IMR-90 (cell line): ENCODE data around the gene ADAMTSL5. TPM values are rescaled to one million over a fixed set of nuclear protein-coding genes. Genes with fewer than 3 reads are reported as not detected.

ENCODE experiments used
- ATAC-seq: fragments of 200-7000 bp; cut with Tn5 transposase; 2 replicates; pipeline ENCODE4 v1.9.1; 2020; ENCODE audit warnings: low read depth, mild to moderate bottlenecking, moderate library complexity
- BruUV-seq: library from RNA; stranded (reverse); fragments of 400-500 nt; replicated peaks from 2 replicates; lab custom pipeline; 2021; lab: Mats Ljungman, UMichigan
- CTCF ChIA-PET: fragments of 300-600 bp; formaldehyde crosslinking; extraction: SDS; loops from one replicate; lab custom pipeline; 2021; ENCODE audit warnings: antibody characterized with exemption; lab: Yijun Ruan, JAX
- POLR2A ChIA-PET: fragments of 300-600 bp; sonication (Branson Sonifier 250); formaldehyde crosslinking; loops from one replicate; lab custom pipeline; 2022; ENCODE audit warnings: antibody characterized with exemption; ENCODE audit not compliant: unreplicated experiment; lab: Charles Lee
- DNase-seq: peaks from one replicate; pipeline ENCODE4 v3.0.0; 2013
- H2AFZ ChIP-seq: replicated peaks from 2 replicates; pipeline ENCODE3; 2013; ENCODE audit warnings: low read length, mild to moderate bottlenecking; ENCODE audit not compliant: poor library complexity
- H2AK5ac ChIP-seq: 2 replicates; pipeline ENCODE4 v1.6.1; 2013; ENCODE audit warnings: low read depth, low read length, inconsistent platforms
- H2AK9ac ChIP-seq: replicated peaks from 2 replicates; pipeline ENCODE3; 2013; ENCODE audit warnings: mild to moderate bottlenecking, low read depth, low read length, moderate library complexity; ENCODE audit not compliant: poor library complexity
- H2BK120ac ChIP-seq: 2 replicates; pipeline ENCODE4 v1.6.1; 2013; ENCODE audit warnings: low read depth, low read length, inconsistent platforms
- H2BK15ac ChIP-seq: 3 replicates; pipeline ENCODE4 v1.6.1; 2013; ENCODE audit warnings: low read depth, low read length, inconsistent platforms
- H2BK20ac ChIP-seq: 2 replicates; pipeline ENCODE4 v1.6.1; 2013; ENCODE audit warnings: low read depth, mild to moderate bottlenecking, inconsistent platforms, low read length, moderate library complexity
- H2BK5ac ChIP-seq: 2 replicates; pipeline ENCODE4 v1.6.1; 2013; ENCODE audit warnings: mild to moderate bottlenecking, low read depth, low read length, inconsistent platforms; ENCODE audit not compliant: poor library complexity, severe bottlenecking
- H3K14ac ChIP-seq: replicated peaks from 2 replicates; pipeline ENCODE4 v1.6.1; 2013; ENCODE audit warnings: low read depth, low read length, inconsistent platforms
- H3K18ac ChIP-seq: 2 replicates; pipeline ENCODE4 v1.6.1; 2013; ENCODE audit warnings: low read depth, low read length, control low read depth
- H3K23ac ChIP-seq: 2 replicates; pipeline ENCODE4 v1.6.1; 2013; ENCODE audit warnings: low read depth, low read length, inconsistent platforms
- H3K27ac ChIP-seq: 2 replicates; pipeline ENCODE4 v1.5.1; 2013; ENCODE audit warnings: mild to moderate bottlenecking, control low read depth, low read length; ENCODE audit not compliant: insufficient read depth
- H3K27me3 ChIP-seq: 2 replicates; pipeline ENCODE4 v1.6.1; 2013; ENCODE audit warnings: low read length; ENCODE audit not compliant: control insufficient read depth, insufficient read depth
- H3K36me3 ChIP-seq: 2 replicates; pipeline ENCODE4 v1.6.1; 2013; ENCODE audit warnings: low read length, mixed read lengths; ENCODE audit not compliant: control insufficient read depth, insufficient read depth
- H3K4ac ChIP-seq: 2 replicates; pipeline ENCODE4 v1.6.1; 2013; ENCODE audit warnings: low read depth, low read length, inconsistent platforms
- H3K4me1 ChIP-seq: 2 replicates; pipeline ENCODE4 v1.6.1; 2013; ENCODE audit warnings: low read length, mixed read lengths; ENCODE audit not compliant: control insufficient read depth, insufficient read depth
- H3K4me2 ChIP-seq: 2 replicates; pipeline ENCODE4 v1.6.1; 2013; ENCODE audit warnings: low read depth, mild to moderate bottlenecking, control low read depth, low read length, moderate library complexity
- H3K4me3 ChIP-seq: 2 replicates; pipeline ENCODE4 v1.5.1; 2013; ENCODE audit warnings: low read depth, mild to moderate bottlenecking, control low read depth, low read length, moderate library complexity; ENCODE audit not compliant: insufficient read depth
- H3K56ac ChIP-seq: 2 replicates; pipeline ENCODE4 v1.6.1; 2013; ENCODE audit warnings: low read length, inconsistent platforms; ENCODE audit not compliant: insufficient read depth; ENCODE audit errors: extremely low read depth
- H3K79me1 ChIP-seq, 2 experiments: 2 replicates each; pipeline ENCODE4 v1.6.1; 2013; ENCODE audit warnings: low read length in 2 of 2, inconsistent platforms in 1 of 2, low read depth in 1 of 2
- H3K9ac ChIP-seq: 2 replicates; pipeline ENCODE4 v1.6.1; 2013; ENCODE audit warnings: low read depth, low read length, control low read depth
- H3K9me1 ChIP-seq: 2 replicates; pipeline ENCODE4 v1.6.1; 2013; ENCODE audit warnings: low read length, inconsistent platforms; ENCODE audit not compliant: insufficient read depth
- H3K9me3 ChIP-seq: 2 replicates; pipeline ENCODE4 v1.6.1; 2013; ENCODE audit warnings: low read length; ENCODE audit not compliant: control insufficient read depth, insufficient read depth
- H4K20me1 ChIP-seq: 2 replicates; pipeline ENCODE4 v1.6.1; 2013; ENCODE audit warnings: low read length, inconsistent platforms; ENCODE audit not compliant: insufficient read depth
- H4K5ac ChIP-seq: 2 replicates; pipeline ENCODE4 v1.6.1; 2013; ENCODE audit warnings: mild to moderate bottlenecking, low read depth, low read length, control low read depth
- H4K8ac ChIP-seq, 2 experiments: 2 replicates each; pipeline ENCODE4 v1.6.1; 2013; ENCODE audit warnings: low read depth in 2 of 2, low read length in 2 of 2, control low read depth in 1 of 2, inconsistent platforms in 1 of 2
- H4K91ac ChIP-seq: 2 replicates; pipeline ENCODE4 v1.6.1; 2013; ENCODE audit warnings: low read depth, low read length, inconsistent platforms; ENCODE audit not compliant: insufficient read depth
- BHLHE40 ChIP-seq: fragments of 150-350 bp; IDR thresholded peaks from 2 replicates; pipeline ENCODE4 v1.6.1; 2016; ENCODE audit warnings: mild to moderate bottlenecking, low read depth, low read length
- FOS ChIP-seq: fragments of 150-350 bp; IDR thresholded peaks from 2 replicates; pipeline ENCODE4 v1.6.1; 2016; ENCODE audit warnings: low read depth, low read length
- MAFK ChIP-seq: IDR thresholded peaks from 2 replicates; pipeline ENCODE4 v1.6.1; 2012; ENCODE audit warnings: low read depth, low read length, improper control_type of control experiment
- MAZ ChIP-seq: IDR thresholded peaks from 2 replicates; pipeline ENCODE4 v1.6.1; 2012; ENCODE audit warnings: low read depth, mild to moderate bottlenecking, low read length, improper control_type of control experiment, moderate library complexity, borderline replicate concordance
- NFE2L2 ChIP-seq: fragments of 150-350 bp; IDR thresholded peaks from 2 replicates; pipeline ENCODE4 v1.6.1; 2016; ENCODE audit warnings: low read depth, mild to moderate bottlenecking, low read length
- POLR2A ChIP-seq: IDR thresholded peaks from 2 replicates; pipeline ENCODE4 v1.6.1; 2012; ENCODE audit warnings: mild to moderate bottlenecking, low read depth, low read length
- RCOR1 ChIP-seq: IDR thresholded peaks from 2 replicates; pipeline ENCODE4 v1.6.1; 2012; ENCODE audit warnings: mild to moderate bottlenecking, low read length, improper control_type of control experiment; ENCODE audit not compliant: insufficient replicate concordance
- RFX5 ChIP-seq: IDR thresholded peaks from 2 replicates; pipeline ENCODE4 v1.8.0; 2012; ENCODE audit warnings: low read depth, mild to moderate bottlenecking, low read length, moderate library complexity
- WGBS, 2 experiments: methylation state at CpG; one replicate each; pipeline versions ENCODE4 v1.1.5 to v1.1.7; 2013; ENCODE audit warnings: missing lambda C conversion rate in 2 of 2; ENCODE audit not compliant: insufficient read length in 1 of 2; ENCODE audit errors: extremely low coverage in 2 of 2; 5-methylcytosine and 5-hydroxymethylcytosine counted together
- dilution Hi-C: fragments of 300-500 bp; cut with HindIII; formaldehyde crosslinking; loops from one replicate; pipeline ENCODE4 v1.14.3; 2018; ENCODE audit warnings: low sequenced_read_pairs; ENCODE audit not compliant: unreplicated experiment
- in situ Hi-C: fragments of 300-500 bp; cut with MboI; formaldehyde crosslinking; loops from 3 replicates; pipeline ENCODE4 v1.14.3; 2019; ENCODE audit warnings: low sequenced_read_pairs, inconsistent platforms, mixed read lengths
- intact Hi-C: fragments of 100-400 bp; cut with micrococcal nuclease; formaldehyde crosslinking; loops from 2 replicates; pipeline ENCODE4 v1.10.0; 2022
- polyA plus RNA-seq, 3 experiments: library from polyadenylated mRNA; depleted of rRNA; stranded (reverse); fragments of >200 nt; gene quantifications; 2 replicates each; pipeline ENCODE4 v1.2.3, GENCODE V29; 2012; ENCODE audit warnings: low replicate concordance in 1 of 3
- total RNA-seq: library from RNA; depleted of rRNA; stranded (reverse); fragments of >200 nt; gene quantifications from 2 replicates; pipeline ENCODE4 v1.2.3, GENCODE V29; 2012
- TF ChIP-seq, protein P1 (sequence below): fragments of 150-350 bp; IDR thresholded peaks from 2 replicates; pipeline ENCODE4 v1.6.1; 2016; ENCODE audit warnings: low read depth, mild to moderate bottlenecking, low read length, moderate library complexity, borderline replicate concordance
- TF ChIP-seq, protein P2 (sequence below): conservative IDR thresholded peaks from 2 replicates; pipeline ENCODE4 v1.5.1; 2012; ENCODE audit warnings: mild to moderate bottlenecking, low read depth, low read length, improper control_type of control experiment

The ADAMTSL5 gene
- total and polyA plus RNA-seq, 2 of the 4 experiments (the other 2 are of a cell fraction): 0.90 to 10.8 TPM

DNA sequence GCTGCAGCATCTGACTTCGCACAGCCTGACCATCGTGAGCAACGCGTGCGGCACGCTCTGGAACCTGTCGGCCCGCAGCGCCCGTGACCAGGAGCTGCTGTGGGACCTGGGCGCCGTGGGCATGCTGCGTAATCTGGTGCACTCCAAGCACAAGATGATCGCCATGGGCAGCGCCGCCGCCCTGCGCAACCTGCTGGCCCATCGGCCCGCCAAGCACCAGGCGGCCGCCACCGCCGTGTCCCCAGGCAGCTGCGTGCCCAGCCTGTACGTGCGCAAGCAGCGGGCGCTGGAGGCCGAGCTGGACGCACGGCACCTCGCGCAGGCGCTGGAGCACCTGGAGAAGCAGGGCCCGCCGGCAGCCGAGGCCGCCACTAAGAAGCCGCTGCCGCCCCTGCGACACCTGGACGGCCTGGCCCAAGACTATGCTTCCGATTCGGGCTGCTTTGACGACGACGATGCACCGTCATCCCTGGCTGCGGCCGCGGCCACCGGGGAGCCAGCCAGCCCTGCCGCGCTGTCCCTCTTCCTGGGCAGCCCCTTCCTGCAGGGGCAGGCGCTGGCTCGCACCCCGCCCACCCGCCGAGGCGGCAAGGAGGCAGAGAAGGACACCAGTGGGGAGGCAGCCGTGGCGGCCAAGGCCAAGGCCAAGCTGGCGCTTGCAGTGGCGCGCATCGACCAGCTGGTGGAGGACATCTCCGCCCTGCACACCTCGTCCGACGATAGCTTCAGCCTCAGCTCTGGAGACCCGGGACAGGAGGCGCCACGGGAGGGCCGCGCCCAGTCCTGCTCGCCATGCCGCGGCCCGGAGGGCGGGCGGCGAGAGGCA is 47.4 kb downstream of the ADAMTSL5 start (continued):
- TF ChIP-seq, protein P1, sequence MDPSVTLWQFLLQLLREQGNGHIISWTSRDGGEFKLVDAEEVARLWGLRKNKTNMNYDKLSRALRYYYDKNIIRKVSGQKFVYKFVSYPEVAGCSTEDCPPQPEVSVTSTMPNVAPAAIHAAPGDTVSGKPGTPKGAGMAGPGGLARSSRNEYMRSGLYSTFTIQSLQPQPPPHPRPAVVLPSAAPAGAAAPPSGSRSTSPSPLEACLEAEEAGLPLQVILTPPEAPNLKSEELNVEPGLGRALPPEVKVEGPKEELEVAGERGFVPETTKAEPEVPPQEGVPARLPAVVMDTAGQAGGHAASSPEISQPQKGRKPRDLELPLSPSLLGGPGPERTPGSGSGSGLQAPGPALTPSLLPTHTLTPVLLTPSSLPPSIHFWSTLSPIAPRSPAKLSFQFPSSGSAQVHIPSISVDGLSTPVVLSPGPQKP: no peak

DNA sequence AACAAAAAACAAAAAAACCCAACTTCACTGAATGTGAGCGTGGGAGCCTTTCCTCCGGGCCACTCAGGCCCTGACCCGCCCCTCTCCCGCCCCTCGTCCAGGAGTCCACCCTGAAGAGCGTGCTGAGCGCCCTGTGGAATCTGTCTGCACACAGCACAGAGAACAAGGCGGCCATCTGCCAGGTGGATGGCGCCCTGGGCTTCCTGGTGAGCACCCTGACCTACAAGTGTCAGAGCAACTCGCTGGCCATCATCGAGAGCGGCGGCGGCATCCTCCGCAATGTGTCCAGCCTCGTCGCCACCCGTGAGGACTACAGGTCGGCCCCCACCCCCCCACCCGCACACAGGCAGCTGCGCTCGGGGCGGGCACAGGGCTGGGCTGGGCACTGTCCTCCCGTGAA is 51.0 kb downstream of the ADAMTSL5 start:
- Histone ChIP-seq H2AK9ac (no peak overlapping the region), H2BK120ac (no peak overlapping the region), H4K20me1 (peaks cover 31% of the 10 kb centered on the region), H3K27me3 (peaks cover 20% of the 10 kb centered on the region), H2BK15ac (no peak overlapping the region), H3K36me3 (peaks cover 3% of the 10 kb centered on the region; the same call in 1 of the 2 replicates), H2BK5ac (no peak overlapping the region), H3K4me1 (no peaks in the 10 kb centered on the region), H3K14ac (no peak overlapping the region), H3K4ac (no peak overlapping the region), H3K18ac (no peak overlapping the region), H4K91ac (no peak overlapping the region), H3K56ac (no peak overlapping the region), H3K4me2 (no peak overlapping the region), H3K79me1 (no peaks in the 10 kb centered on the region), H2AK5ac (no peak overlapping the region), H4K5ac (no peak overlapping the region), H3K9ac (no peak overlapping the region), H4K8ac (no peak overlapping the region), H3K23ac (no peak overlapping the region), H3K9me3 (no peaks in the 10 kb centered on the region), H3K9me1 (0 out of 2 replicates have a peak, but pooled peaks cover 2% of the 10 kb centered on the region), H2BK20ac (no peak overlapping the region), H2AFZ (no peak overlapping the region), H3K4me3 (no peak overlapping the region), H3K27ac (no peak overlapping the region)
- in situ Hi-C loops (no loop called here), dilution Hi-C loops (no loop called here), intact Hi-C loops (no loop called here)
- DNase-seq (no peak), ATAC-seq (no peak)
- no TSS peak for BruUV-seq
- CTCF ChIA-PET: no interaction called here
- 89% methylated on average over 16 of the region's 24 CpGs; no CpG with 5 or more reads in 1 of the 2 experiments for WGBS, 2 experiments
- POLR2A ChIA-PET: no interaction called here
- no peak for TF ChIP-seq NFE2L2
- TF ChIP-seq POLR2A: no peak
- TF ChIP-seq RCOR1: no peak
- no peak for TF ChIP-seq MAZ
- no peak for TF ChIP-seq BHLHE40
- TF ChIP-seq FOS: no peak
- no peak for TF ChIP-seq MAFK
- TF ChIP-seq, protein P1: no peak
- TF ChIP-seq, protein P2, sequence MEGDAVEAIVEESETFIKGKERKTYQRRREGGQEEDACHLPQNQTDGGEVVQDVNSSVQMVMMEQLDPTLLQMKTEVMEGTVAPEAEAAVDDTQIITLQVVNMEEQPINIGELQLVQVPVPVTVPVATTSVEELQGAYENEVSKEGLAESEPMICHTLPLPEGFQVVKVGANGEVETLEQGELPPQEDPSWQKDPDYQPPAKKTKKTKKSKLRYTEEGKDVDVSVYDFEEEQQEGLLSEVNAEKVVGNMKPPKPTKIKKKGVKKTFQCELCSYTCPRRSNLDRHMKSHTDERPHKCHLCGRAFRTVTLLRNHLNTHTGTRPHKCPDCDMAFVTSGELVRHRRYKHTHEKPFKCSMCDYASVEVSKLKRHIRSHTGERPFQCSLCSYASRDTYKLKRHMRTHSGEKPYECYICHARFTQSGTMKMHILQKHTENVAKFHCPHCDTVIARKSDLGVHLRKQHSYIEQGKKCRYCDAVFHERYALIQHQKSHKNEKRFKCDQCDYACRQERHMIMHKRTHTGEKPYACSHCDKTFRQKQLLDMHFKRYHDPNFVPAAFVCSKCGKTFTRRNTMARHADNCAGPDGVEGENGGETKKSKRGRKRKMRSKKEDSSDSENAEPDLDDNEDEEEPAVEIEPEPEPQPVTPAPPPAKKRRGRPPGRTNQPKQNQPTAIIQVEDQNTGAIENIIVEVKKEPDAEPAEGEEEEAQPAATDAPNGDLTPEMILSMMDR: no peak
- no peak for TF ChIP-seq RFX5
